GM21717 (cell line): ENCODE measurements around the gene ASB11.
A peak's percentile ranks its signal among the peaks of the same experiment; 100 is the strongest.
"Not testable (repeated sequence)": the region's sequence is repeated elsewhere in the genome, so short reads cannot be mapped to it uniquely, and the experiment has no call there.

Source experiments
- ATAC-seq: cut with Tn5 transposase; IDR thresholded peaks from one replicate; pipeline ENCODE4 v1.9.1; 2021; ENCODE audit warnings: mild to moderate bottlenecking, moderate library complexity; ENCODE audit not compliant: unreplicated experiment

Gene ASB11

DNA sequence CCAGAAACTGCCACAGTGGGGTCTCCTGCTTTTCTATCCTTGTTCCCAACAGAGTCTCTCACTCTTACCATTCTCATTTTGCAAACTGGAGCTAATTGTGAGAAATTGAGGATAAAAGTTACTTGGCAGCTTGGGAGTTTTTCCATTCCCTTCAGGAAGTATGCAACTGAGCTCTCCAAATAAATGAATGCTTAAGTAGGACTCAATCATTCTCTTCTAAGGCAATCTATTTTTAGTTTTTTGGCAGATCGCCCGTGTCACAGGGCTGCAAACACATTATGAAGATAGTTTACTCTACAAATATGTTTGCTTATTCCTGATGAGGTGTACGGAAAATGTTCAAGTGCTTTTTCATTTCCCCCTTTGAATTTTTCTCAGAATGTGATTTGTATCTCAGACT lies 5.3 kb downstream of the ASB11 start:
- no peak for ATAC-seq

DNA sequence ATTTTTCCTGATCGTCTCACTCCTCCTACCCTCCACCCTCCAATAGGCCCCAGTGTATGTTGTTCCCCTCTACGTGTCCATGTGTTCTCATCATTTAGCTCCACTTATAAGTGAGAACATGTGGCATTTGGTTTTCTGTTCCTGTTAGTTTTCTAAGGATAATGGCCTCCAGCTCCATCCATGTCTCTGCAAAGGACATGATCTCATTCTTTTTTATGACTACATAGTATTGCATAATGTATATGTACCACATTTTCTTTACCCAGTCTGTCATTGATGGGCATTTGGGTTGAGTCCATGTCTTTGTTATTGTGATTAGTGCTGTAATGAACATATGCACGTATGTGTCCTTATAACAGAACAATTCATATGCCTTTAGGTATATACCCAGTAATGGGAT lies 9.5 kb downstream of the ASB11 start:
- ATAC-seq: not testable (repeated sequence)

- ATAC-seq: no peak
Measured at GRCh38 chrX:15301924-15302323, 13.5 kb downstream of the ASB11 start.

- no peak for ATAC-seq
Measured at GRCh38 chrX:15299941-15300851, 15.2 kb downstream of the ASB11 start.

DNA sequence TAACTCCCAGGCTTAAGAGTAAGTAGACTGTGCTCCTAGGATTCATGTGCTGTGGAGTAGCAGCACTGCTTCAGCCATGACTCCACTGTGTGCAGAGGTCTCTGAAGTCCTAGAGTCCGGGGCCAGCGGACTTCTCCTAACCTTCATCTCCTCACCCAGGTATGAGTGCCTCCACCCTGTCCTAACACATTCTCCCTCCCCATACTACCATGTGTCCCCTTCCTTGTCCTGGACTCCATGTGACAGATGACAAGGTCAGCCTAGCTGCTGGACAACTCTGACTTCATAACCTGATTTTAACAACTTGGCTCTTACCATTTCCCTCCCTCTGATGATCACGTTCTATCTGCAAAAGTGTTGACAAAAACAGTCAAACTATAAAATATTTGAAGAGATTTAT lies 16.7 kb downstream of the ASB11 start:
- no peak for ATAC-seq

- no peak for ATAC-seq
Measured at GRCh38 chrX:15298201-15298600, 17.2 kb downstream of the ASB11 start.

GRCh38 chrX:15293451-15293850 lies 22.0 kb downstream of the ASB11 start:
- ATAC-seq: no peak

GRCh38 chrX:15292861-15293260 lies 22.6 kb downstream of the ASB11 start:
- no peak for ATAC-seq

DNA sequence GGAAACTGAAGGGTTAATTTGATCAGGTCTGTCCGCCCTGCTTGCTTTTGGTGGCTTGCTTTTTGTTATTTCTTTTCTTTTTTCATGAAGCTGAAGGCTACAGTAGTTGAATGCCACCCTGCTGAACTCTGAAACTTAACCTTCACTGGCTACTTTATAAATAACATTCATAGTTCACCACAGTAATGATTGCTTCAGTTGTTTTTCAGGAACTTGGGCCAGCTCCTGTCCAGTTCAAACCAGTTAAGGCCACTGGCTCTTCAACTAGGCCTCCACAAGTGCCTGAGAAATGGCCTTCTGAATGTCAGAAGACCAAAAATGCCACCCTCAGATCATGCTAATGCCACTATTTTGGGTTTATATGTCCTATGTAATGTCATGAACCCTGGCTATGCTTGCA lies 37.8 kb downstream of the ASB11 start:
- ATAC-seq: no peak

- no peak for ATAC-seq
Measured at GRCh38 chrX:15274946-15275345, 40.5 kb downstream of the ASB11 start.

- ATAC-seq: not testable (repeated sequence)
Measured at GRCh38 chrX:15273275-15273674, 42.2 kb downstream of the ASB11 start.

- ATAC-seq: no peak
Measured at GRCh38 chrX:15271757-15272156, 43.7 kb downstream of the ASB11 start.

GRCh38 chrX:15269618-15270521 lies 45.6 kb downstream of the ASB11 start, which contains the start of gene ASB9:
Gene ASB9, minus strand, starts transcription at chrX:15270083. Its CDS starts 209 bp downstream, at chrX:15269874.
- peak; percentile 44 for ATAC-seq

- ATAC-seq: no peak
Measured at GRCh38 chrX:15269120-15269519, 46.3 kb downstream of the ASB11 start.

GRCh38 chrX:15254852-15255251 lies 60.6 kb downstream of the ASB11 start:
- no peak for ATAC-seq

GRCh38 chrX:15245896-15246295 lies 69.5 kb downstream of the ASB11 start:
- ATAC-seq: no peak

DNA sequence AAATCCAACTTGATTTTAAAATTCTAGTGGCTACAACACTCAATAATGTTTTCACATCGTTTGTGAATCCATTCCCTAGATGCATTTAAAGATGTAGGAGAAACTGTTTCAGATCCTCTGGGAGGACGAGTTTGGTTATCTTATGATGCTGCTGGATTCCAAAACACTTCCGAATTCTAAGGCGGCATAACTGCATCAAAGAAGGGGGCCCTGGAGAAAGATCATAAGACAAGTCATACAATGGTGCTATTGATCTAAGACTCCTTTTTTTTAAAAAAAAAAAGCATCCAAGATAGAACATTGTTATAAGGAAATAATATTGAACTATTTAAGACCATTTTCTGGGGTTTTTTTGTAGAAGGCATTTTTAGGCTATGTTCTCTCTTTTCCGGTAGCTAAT lies 71.0 kb downstream of the ASB11 start:
- ATAC-seq: no peak

DNA sequence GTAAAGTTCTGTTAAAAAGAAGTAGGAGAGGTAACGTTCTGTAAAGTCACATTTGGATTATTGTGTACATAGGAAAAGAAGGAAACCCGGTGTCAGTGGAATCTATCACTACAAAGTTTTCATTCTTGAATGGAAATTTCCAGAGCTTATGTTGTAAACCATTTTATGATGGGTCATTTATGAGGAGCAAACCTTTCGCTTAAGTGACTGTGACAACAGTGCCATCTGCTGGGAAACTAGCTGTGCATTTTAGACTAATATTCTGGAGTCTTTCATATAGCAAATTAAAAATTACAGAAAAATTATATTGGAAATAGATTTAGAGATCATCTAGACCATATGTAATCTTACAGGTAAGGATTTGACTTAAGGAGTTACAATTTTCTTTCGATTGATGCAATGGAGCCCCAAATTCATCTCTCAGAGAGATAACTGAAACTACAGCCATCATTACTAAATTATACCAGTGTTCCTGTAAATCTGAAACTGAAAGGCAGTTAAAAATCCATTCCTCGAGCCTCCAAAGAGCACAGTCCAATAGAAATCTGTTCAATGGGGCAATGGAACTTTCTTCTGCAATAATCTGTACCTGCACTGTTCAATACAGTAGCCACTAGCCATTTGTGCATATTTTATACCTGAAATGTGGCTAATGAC lies 72.4 kb downstream of the ASB11 start:
- ATAC-seq: no peak

DNA sequence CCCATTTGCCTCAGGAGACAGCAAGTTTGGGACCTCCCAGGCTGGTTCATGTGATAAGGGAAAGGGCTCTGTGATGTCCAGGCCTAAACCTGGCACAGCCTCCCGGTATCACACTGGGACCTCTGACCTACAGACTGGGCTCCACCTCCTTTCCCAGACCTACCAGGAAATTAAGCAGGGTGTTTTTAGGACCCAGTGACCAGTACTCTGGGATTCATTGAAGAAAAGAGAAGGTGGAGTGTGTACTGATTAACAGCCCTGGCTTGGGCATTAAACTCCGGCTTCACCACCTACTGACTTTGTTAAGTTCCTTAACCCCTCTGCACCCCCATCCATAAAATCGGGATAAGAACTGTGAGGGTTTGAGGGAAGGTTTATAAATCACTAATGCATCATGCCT lies 74.1 kb downstream of the ASB11 start:
- ATAC-seq: no peak

DNA sequence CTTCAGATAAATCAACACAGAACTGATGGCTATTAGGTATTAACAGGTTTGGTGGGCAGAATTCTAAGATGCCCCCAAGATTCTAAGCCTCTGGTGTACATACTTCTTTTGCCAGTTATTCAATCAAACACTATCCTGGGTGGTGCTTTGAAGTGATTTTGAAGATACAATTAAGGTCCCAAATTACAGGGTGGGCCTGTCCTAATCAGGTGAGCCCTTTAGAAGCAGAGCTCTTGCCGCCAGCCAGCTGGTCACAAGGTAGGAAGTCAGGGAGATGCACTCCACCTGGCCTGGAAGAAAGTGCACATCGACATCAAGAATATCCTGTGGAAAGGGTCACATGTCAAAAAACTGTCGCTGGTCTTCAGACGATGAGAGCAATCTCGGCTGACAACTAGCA lies 75.0 kb downstream of the ASB11 start:
- ATAC-seq: no peak

DNA sequence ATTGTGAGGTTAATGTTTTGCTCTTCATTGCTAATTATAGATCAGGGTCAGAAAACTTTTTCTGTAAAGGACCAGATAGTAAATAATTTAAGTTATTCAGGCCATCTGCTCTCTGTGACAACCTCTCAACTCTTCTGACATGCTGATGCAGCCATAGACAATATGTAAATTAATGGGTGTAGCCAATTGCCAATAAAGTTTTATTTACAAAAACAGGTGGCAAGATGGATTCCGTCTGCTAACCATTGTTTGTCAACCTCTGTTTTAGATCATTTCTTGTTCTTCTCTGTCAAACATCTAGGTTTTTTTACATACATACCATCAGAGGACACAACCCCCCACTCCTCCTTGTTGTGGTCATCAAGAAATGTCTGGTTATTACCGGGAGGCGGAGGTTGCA lies 79.3 kb downstream of the ASB11 start:
- no peak for ATAC-seq
